ENCODE results near the gene MIA.
"Not testable (repeated sequence)": the region's sequence is repeated elsewhere in the genome, so short reads cannot be mapped to it uniquely, and the experiment has no call there.

MIA gene

GRCh38 chr19:40781140-40781539, 5.8 kb downstream of the MIA start (continued):
- TF ChIP-seq, protein P1, sequence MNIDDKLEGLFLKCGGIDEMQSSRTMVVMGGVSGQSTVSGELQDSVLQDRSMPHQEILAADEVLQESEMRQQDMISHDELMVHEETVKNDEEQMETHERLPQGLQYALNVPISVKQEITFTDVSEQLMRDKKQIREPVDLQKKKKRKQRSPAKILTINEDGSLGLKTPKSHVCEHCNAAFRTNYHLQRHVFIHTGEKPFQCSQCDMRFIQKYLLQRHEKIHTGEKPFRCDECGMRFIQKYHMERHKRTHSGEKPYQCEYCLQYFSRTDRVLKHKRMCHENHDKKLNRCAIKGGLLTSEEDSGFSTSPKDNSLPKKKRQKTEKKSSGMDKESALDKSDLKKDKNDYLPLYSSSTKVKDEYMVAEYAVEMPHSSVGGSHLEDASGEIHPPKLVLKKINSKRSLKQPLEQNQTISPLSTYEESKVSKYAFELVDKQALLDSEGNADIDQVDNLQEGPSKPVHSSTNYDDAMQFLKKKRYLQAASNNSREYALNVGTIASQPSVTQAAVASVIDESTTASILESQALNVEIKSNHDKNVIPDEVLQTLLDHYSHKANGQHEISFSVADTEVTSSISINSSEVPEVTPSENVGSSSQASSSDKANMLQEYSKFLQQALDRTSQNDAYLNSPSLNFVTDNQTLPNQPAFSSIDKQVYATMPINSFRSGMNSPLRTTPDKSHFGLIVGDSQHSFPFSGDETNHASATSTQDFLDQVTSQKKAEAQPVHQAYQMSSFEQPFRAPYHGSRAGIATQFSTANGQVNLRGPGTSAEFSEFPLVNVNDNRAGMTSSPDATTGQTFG (tag by site-specific recombination; IDR thresholded peaks at IDR 0.05; ENCODE audit: borderline replicate concordance): no peak
- TF ChIP-seq, protein P2, sequence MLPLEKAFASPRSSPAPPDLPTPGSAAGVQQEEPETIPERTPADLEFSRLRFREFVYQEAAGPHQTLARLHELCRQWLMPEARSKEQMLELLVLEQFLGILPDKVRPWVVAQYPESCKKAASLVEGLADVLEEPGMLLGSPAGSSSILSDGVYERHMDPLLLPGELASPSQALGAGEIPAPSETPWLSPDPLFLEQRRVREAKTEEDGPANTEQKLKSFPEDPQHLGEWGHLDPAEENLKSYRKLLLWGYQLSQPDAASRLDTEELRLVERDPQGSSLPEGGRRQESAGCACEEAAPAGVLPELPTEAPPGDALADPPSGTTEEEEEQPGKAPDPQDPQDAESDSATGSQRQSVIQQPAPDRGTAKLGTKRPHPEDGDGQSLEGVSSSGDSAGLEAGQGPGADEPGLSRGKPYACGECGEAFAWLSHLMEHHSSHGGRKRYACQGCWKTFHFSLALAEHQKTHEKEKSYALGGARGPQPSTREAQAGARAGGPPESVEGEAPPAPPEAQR (tag by site-specific recombination; IDR thresholded peaks at IDR 0.05): no peak
- no peak for TF ChIP-seq ZBTB48 (tag by site-specific recombination; IDR thresholded peaks at IDR 0.05)

DNA sequence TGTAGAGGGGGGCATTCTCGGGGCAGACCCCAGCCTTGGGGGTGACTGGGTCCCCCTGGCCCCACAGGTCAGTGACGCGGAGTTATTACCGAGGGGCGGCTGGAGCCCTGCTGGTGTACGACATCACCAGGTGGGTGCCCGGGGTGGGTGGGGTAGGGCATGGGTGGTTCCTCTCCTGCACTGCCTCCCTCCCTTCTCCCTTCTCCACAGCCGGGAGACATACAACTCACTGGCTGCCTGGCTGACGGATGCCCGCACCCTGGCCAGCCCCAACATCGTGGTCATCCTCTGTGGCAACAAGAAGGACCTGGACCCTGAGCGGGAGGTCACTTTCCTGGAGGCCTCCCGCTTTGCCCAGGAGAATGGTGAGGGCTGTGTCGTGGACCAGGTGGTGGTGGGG, 8.4 kb downstream of the MIA start:
- CTCF ChIA-PET: interaction anchor here (0.6 kb wide), 1 partner anchor 375 kb away, joined by 3 read pairs; no protein-coding TSS in a partner anchor
- Histone ChIP-seq H3K27ac (ENCODE audit: extremely low read depth, low read depth, low read length) (no peak overlapping the region), H3K4me1 (ENCODE audit: control insufficient read depth, insufficient read depth, low read length) (peaks cover 5% of the 10 kb centered on the region; the same call in 1 of the 2 replicates), H3K36me3 (ENCODE audit: control insufficient read depth in 2 of 2, insufficient read depth in 1 of 2, low read length in 2 of 2) (peaks cover 0 to 23% of the 10 kb centered on the region in 2 experiments; a peak in 1 of 3 replicates), H3K4me3 (ENCODE audit: low read depth, low read length) (no peak overlapping the region), H3K9me3 (ENCODE audit: control insufficient read depth, insufficient read depth, low read depth, low read length) (no peaks in the 10 kb centered on the region)
- POLR2A ChIA-PET: interaction anchor here (0.6 kb wide), 2 partner anchors 17 to 110 kb away, joined by 3 to 5 read pairs; no protein-coding TSS in a partner anchor
- TF ChIP-seq KLF1 (tag by site-specific recombination; IDR thresholded peaks at IDR 0.05) (peak; percentile 61), ZNF544 (tag by site-specific recombination; IDR thresholded peaks at IDR 0.05) (no peak), GLIS2 (tag by site-specific recombination; IDR thresholded peaks at IDR 0.05) (0 out of 2 replicates have a peak, but pooled peaks have one; percentile 19)

DNA sequence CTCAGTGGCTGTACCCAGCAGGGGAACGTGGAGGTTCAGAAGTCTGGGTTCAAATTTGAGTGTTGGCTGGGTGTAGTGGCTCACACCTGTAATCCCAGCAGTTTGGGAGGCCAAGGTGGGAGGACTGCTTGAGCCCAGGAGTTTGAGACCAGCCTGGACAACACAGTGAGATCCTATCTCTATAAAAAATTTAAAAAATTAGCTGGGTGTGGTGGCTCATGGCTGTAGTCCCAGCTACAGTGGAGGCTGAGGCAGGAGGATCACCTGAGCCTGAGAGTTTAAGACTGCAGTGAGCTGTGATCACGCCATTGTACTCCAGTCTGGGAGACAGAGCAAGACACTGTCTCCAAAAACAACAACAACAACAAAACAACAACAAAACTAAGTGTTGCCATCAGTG, 8.8 kb downstream of the MIA start:
- H3K4me1 ChIP-seq (ENCODE audit: control insufficient read depth, insufficient read depth, low read length); CTCF ChIA-PET; H3K27ac ChIP-seq (ENCODE audit: extremely low read depth, low read depth, low read length); H3K9me3 ChIP-seq (ENCODE audit: control insufficient read depth, insufficient read depth, low read depth, low read length); H3K4me3 ChIP-seq (ENCODE audit: low read depth, low read length): not testable (repeated sequence)
- TF ChIP-seq ZNF121 (tag by site-specific recombination; IDR thresholded peaks at IDR 0.05): peak; percentile 89
- TF ChIP-seq, protein P3, sequence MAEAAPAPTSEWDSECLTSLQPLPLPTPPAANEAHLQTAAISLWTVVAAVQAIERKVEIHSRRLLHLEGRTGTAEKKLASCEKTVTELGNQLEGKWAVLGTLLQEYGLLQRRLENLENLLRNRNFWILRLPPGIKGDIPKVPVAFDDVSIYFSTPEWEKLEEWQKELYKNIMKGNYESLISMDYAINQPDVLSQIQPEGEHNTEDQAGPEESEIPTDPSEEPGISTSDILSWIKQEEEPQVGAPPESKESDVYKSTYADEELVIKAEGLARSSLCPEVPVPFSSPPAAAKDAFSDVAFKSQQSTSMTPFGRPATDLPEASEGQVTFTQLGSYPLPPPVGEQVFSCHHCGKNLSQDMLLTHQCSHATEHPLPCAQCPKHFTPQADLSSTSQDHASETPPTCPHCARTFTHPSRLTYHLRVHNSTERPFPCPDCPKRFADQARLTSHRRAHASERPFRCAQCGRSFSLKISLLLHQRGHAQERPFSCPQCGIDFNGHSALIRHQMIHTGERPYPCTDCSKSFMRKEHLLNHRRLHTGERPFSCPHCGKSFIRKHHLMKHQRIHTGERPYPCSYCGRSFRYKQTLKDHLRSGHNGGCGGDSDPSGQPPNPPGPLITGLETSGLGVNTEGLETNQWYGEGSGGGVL (tag by site-specific recombination; IDR thresholded peaks at IDR 0.05): 0 out of 2 replicates have a peak, but pooled peaks have one; percentile 3
- POLR2A ChIA-PET: interaction anchor here (0.6 kb wide), 2 partner anchors 17 to 110 kb away, joined by 3 to 5 read pairs; no protein-coding TSS in a partner anchor
- peaks cover 0 to 23% of the 10 kb centered on the region in 2 experiments; a peak in 1 of 3 replicates for H3K36me3 ChIP-seq (ENCODE audit: control insufficient read depth in 2 of 2, insufficient read depth in 1 of 2, low read length in 2 of 2)

DNA sequence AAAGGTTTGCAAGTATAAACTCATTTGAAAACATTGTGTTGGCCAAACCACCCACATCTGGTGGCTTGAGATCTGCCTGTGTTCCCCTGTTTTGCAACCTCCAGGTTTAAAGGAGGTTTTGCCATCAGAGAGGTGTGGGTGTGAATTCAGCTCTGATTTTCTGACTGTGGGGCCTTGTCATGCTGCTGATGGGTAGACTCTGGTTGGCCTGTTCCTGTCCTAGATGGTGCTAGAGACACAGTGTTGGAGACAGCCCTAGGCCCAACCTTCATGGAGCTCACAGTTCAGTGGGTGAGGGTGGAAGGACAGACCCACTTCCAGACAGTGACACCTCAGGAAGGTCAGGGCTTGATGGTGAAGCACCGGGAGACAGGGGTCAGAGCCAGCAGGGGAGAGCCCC, 10.2 kb downstream of the MIA start:
- Histone ChIP-seq H3K4me1 (ENCODE audit: control insufficient read depth, insufficient read depth, low read length) (no peaks in the 10 kb centered on the region), H3K9me3 (ENCODE audit: control insufficient read depth, insufficient read depth, low read depth, low read length) (no peaks in the 10 kb centered on the region), H3K4me3 (ENCODE audit: low read depth, low read length) (no peak overlapping the region), H3K36me3 (ENCODE audit: control insufficient read depth in 2 of 2, insufficient read depth in 1 of 2, low read length in 2 of 2) (peaks cover 0 to 27% of the 10 kb centered on the region in 2 experiments; a peak in 1 of 3 replicates), H3K27ac (ENCODE audit: extremely low read depth, low read depth, low read length) (no peak overlapping the region)
- POLR2A ChIA-PET: no interaction called here
- CTCF ChIA-PET: interaction anchor here (0.7 to 1.3 kb wide), 3 partner anchors 8 to 146 kb away, joined by 4 to 6 read pairs (median 5); partner anchors contain the start of genes EGLN2 and RAB4B
- TF ChIP-seq ZNF423 (tag by site-specific recombination; IDR thresholded peaks at IDR 0.05) (no peak), ZBTB6 (tag by site-specific recombination; IDR thresholded peaks at IDR 0.05) (peak; percentile 40; the same call in 1 of the 2 replicates), ZNF830 (tag by site-specific recombination; IDR thresholded peaks at IDR 0.05; ENCODE audit: low read depth) (no peak), CTCF (tag by site-specific recombination; IDR thresholded peaks at IDR 0.05) (peak; percentile 49), ZNF274 (IDR thresholded peaks at IDR 0.05; ENCODE audit: low read length) (no peak), ZNF274 (tag by site-specific recombination; IDR thresholded peaks at IDR 0.05; ENCODE audit: borderline replicate concordance) (no peak), ZXDB (tag by site-specific recombination; IDR thresholded peaks at IDR 0.05) (no peak), ZBTB44 (tag by site-specific recombination; IDR thresholded peaks at IDR 0.05) (no peak), TRIM28 (IDR thresholded peaks at IDR 0.05; ENCODE audit: borderline replicate concordance, low read length) (no peak), ZFHX2 (tag by site-specific recombination; conservative IDR thresholded peaks at IDR 0.05) (0 out of 2 replicates have a peak, but pooled peaks have one; percentile 18), EGR2 (tag by site-specific recombination; IDR thresholded peaks at IDR 0.05; ENCODE audit: low read depth) (peak; percentile 46; the same call in 1 of the 2 replicates)
